ENCODE results near the gene BTBD16.

- TF ChIP-seq CTCF (IDR thresholded peaks at IDR 0.05; ENCODE audit: extremely low read depth in 1 of 2, insufficient read depth in 1 of 2, low read depth in 1 of 2, low read length in 2 of 2) = no peak
- no peak for TF ChIP-seq POLR2AphosphoS5 (IDR thresholded peaks at IDR 0.05; ENCODE audit: insufficient read depth, low read depth, low read length)
- TF ChIP-seq POLR2A (IDR thresholded peaks at IDR 0.05; ENCODE audit: low read depth, low read length) = no peak
- TF ChIP-seq EZH2 (IDR thresholded peaks at IDR 0.05; ENCODE audit: borderline replicate concordance, low read depth, low read length, severe bottlenecking) = no peak
- TF ChIP-seq MAX (IDR thresholded peaks at IDR 0.05; ENCODE audit: insufficient read depth, insufficient read length) = no peak
- no peak for TF ChIP-seq FOS (IDR thresholded peaks at IDR 0.05; ENCODE audit: borderline replicate concordance, insufficient read depth, low read length)
- no peak for TF ChIP-seq GATA2 (IDR thresholded peaks at IDR 0.05; ENCODE audit: insufficient read depth, insufficient read length, low read depth, low read length)
Observed at GRCh38 chr10:122293961-122294380, 22.9 kb downstream of the BTBD16 start.
